ENCODE measurements around the gene TMEM108.

The TMEM108 gene

DNA sequence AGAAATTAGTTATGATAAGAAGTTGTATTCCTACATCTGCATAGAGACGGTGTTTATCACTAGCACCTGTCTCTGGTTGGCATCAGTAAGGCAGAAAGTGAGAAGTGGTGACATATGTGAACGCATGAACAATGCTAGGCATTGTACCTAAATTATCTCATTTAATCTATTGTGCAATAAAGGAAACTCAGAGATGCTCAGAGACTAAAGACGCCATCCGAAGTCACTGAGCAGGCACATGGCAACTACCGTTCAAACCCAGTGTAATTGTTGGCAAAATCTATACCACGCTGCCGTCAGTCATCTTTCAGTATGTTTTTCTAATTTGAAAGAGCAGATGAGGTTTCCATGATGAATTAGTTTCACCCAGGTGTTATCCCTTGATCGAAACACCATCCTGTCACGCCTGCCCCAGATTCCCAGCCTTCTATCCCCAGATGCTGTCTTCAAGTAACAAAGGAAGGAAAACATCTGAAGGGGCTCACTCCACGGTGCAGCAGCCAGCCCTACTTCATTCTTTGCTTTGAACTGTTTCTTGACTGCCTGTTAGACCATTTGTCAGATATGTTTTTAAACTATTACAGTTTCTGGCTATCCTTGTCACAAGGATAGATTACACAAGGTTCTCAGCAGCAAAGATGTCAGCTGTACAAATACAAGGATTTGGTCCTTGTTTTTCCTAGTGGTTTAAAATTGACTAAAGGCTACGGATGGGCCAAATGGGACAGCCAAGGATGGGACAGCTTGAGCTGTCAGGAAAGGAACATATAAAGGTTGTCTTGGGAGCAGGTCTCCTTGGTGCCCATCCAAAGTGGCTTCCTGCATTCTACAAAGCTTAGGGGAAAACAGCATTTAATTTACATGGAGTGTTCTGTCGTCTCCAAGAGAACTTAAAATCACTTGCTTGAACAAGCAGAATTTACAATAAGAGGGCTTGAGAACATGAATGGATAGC lies 99.1 kb downstream of the TMEM108 start:
- Histone ChIP-seq H3K27ac (ENCODE audit: low read depth, low read length) (no peak overlapping the region), H3K4me1 (ENCODE audit: control insufficient read depth, insufficient read depth, low read length, unreplicated experiment) (no peaks in the 10 kb centered on the region), H3K4me3 (ENCODE audit: low read depth, low read length) (no peak overlapping the region), H3K36me3 (ENCODE audit: insufficient read depth, low read length) (no peaks in the 10 kb centered on the region), H3K27me3 (ENCODE audit: insufficient read depth, low read length) (0 out of 2 replicates have a peak, but pooled peaks cover 11% of the 10 kb centered on the region), H2AFZ (ENCODE audit: low read length, unreplicated experiment) (no peak overlapping the region), H3K79me2 (ENCODE audit: control insufficient read depth, insufficient read depth, low read length, unreplicated experiment) (no peaks in the 10 kb centered on the region)

DNA sequence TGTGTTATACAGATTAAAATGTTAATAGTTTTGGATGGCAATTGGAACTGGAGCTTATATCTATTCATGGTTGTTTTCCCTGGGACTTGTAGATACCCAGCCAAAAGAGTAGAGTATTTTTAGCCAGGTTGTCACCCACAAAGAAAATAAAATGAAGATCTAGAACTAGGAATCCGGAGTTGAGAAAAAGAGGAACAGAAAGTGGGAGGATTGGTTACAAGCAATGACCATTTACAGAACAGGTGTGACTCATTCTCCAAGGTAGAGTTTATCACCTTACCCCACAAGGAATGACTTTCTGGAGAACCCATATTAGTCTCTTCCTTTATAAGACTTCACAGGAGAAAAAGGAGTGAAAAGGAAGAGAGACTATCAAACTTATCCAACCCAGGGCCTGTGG lies 99.8 kb downstream of the TMEM108 start:
- Histone ChIP-seq H3K79me2 (ENCODE audit: control insufficient read depth, insufficient read depth, low read length, unreplicated experiment) (no peaks in the 10 kb centered on the region), H3K36me3 (ENCODE audit: insufficient read depth, low read length) (no peaks in the 10 kb centered on the region), H3K27me3 (ENCODE audit: insufficient read depth, low read length) (0 out of 2 replicates have a peak, but pooled peaks cover 11% of the 10 kb centered on the region), H3K4me3 (ENCODE audit: low read depth, low read length) (no peak overlapping the region), H2AFZ (ENCODE audit: low read length, unreplicated experiment) (no peak overlapping the region), H3K27ac (ENCODE audit: low read depth, low read length) (no peak overlapping the region), H3K4me1 (ENCODE audit: control insufficient read depth, insufficient read depth, low read length, unreplicated experiment) (no peaks in the 10 kb centered on the region)

GRCh38 chr3:133152056-133152455 lies 113.9 kb downstream of the TMEM108 start:
- no peaks in the 10 kb centered on the region for H3K79me2 ChIP-seq (ENCODE audit: control insufficient read depth, insufficient read depth, low read length, unreplicated experiment)
- no peak overlapping the region for H3K27ac ChIP-seq (ENCODE audit: low read depth, low read length)
- H3K4me3 ChIP-seq (ENCODE audit: low read depth, low read length): no peak overlapping the region
- H3K36me3 ChIP-seq (ENCODE audit: insufficient read depth, low read length): no peaks in the 10 kb centered on the region
- H3K27me3 ChIP-seq (ENCODE audit: insufficient read depth, low read length): no peaks in the 10 kb centered on the region
- no peak overlapping the region for H2AFZ ChIP-seq (ENCODE audit: low read length, unreplicated experiment)
- no peaks in the 10 kb centered on the region for H3K4me1 ChIP-seq (ENCODE audit: control insufficient read depth, insufficient read depth, low read length, unreplicated experiment)

DNA sequence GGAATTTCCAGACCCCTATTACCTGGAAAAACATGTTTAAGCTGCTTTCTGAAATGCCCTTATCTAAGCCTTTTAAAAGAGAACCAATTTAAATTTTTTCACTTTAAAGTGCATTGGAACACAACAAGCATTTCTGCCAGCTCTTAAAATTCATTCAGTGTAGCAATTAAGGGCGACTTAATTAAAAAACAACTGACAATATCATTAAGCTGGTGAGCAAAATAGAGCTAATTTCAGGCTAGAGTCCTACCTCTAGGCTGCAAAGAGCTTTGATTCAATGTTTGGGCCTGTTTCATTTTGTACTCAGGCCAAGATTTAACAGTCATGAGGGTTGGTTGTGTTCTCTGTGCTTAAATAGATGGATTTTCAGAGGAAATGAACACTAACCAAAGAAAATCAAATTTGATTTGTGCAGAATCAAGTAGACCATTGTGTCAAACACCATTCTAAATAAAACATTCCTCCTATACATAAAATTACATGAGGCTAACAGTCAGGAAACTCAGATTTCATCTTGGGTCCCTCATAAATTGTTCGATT lies 114.6 kb downstream of the TMEM108 start:
- Histone ChIP-seq H3K79me2 (ENCODE audit: control insufficient read depth, insufficient read depth, low read length, unreplicated experiment) (no peaks in the 10 kb centered on the region), H3K27ac (ENCODE audit: low read depth, low read length) (no peak overlapping the region), H3K4me1 (ENCODE audit: control insufficient read depth, insufficient read depth, low read length, unreplicated experiment) (no peaks in the 10 kb centered on the region), H3K27me3 (ENCODE audit: insufficient read depth, low read length) (peaks cover 5% of the 10 kb centered on the region; the same call in 1 of the 2 replicates), H3K36me3 (ENCODE audit: insufficient read depth, low read length) (no peaks in the 10 kb centered on the region), H2AFZ (ENCODE audit: low read length, unreplicated experiment) (no peak overlapping the region), H3K4me3 (ENCODE audit: low read depth, low read length) (no peak overlapping the region)

- no peak overlapping the region for H3K4me3 ChIP-seq (ENCODE audit: low read depth, low read length)
- peaks cover 5% of the 10 kb centered on the region; the same call in 1 of the 2 replicates for H3K27me3 ChIP-seq (ENCODE audit: insufficient read depth, low read length)
- no peaks in the 10 kb centered on the region for H3K4me1 ChIP-seq (ENCODE audit: control insufficient read depth, insufficient read depth, low read length, unreplicated experiment)
- H3K27ac ChIP-seq (ENCODE audit: low read depth, low read length): no peak overlapping the region
- no peak overlapping the region for H2AFZ ChIP-seq (ENCODE audit: low read length, unreplicated experiment)
- H3K36me3 ChIP-seq (ENCODE audit: insufficient read depth, low read length): no peaks in the 10 kb centered on the region
- no peaks in the 10 kb centered on the region for H3K79me2 ChIP-seq (ENCODE audit: control insufficient read depth, insufficient read depth, low read length, unreplicated experiment)
Measured at GRCh38 chr3:133153382-133153781, 115.2 kb downstream of the TMEM108 start.

DNA sequence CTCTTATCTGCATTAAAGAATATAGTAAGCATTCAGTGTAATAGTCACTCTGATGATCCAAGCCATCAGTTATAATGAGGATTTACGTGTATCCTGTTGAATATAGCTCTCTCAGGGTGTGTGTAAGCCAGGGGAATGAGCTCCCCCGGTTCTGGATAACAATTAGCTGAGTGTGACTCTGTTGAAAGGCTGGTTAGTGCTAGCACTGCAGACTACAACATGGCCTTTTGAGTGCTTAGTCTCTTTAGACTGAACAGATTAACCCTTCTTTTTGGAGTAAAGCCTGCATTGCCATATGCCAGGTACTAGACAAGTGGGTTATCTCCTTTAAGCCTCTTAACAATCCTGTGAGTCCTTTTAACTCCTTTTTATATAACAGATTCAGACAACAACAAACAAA lies 119.5 kb downstream of the TMEM108 start:
- no peak overlapping the region for H2AFZ ChIP-seq (ENCODE audit: low read length, unreplicated experiment)
- H3K27ac ChIP-seq (ENCODE audit: low read depth, low read length): no peak overlapping the region
- H3K79me2 ChIP-seq (ENCODE audit: control insufficient read depth, insufficient read depth, low read length, unreplicated experiment): no peaks in the 10 kb centered on the region
- peaks cover 5% of the 10 kb centered on the region; the same call in 1 of the 2 replicates for H3K27me3 ChIP-seq (ENCODE audit: insufficient read depth, low read length)
- no peaks in the 10 kb centered on the region for H3K4me1 ChIP-seq (ENCODE audit: control insufficient read depth, insufficient read depth, low read length, unreplicated experiment)
- H3K4me3 ChIP-seq (ENCODE audit: low read depth, low read length): no peak overlapping the region
- H3K36me3 ChIP-seq (ENCODE audit: insufficient read depth, low read length): no peaks in the 10 kb centered on the region

DNA sequence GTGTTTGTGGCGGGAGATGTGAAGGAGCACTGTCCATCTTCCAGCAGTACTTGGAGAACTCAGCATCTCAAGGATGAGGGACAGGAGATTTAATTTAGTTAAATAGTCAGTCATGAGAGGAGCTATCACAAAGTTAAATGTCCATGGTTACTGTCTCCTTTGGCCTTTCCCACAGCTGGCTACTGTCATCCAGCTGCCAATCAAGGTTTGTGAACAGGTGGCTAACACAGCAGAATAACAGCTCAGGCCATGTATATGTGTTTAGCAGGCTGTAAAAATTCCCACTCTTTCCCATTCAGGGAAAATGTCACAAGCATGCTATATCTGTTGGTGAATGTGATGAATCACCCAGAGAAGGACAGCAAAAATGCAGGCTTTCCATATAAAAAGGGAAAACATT lies 120.5 kb downstream of the TMEM108 start:
- Histone ChIP-seq H3K36me3 (ENCODE audit: insufficient read depth, low read length) (no peaks in the 10 kb centered on the region), H3K79me2 (ENCODE audit: control insufficient read depth, insufficient read depth, low read length, unreplicated experiment) (no peaks in the 10 kb centered on the region), H3K27me3 (ENCODE audit: insufficient read depth, low read length) (peaks cover 6% of the 10 kb centered on the region; the same call in 1 of the 2 replicates), H3K4me1 (ENCODE audit: control insufficient read depth, insufficient read depth, low read length, unreplicated experiment) (no peaks in the 10 kb centered on the region), H2AFZ (ENCODE audit: low read length, unreplicated experiment) (no peak overlapping the region), H3K4me3 (ENCODE audit: low read depth, low read length) (no peak overlapping the region), H3K27ac (ENCODE audit: low read depth, low read length) (no peak overlapping the region)

GRCh38 chr3:133159498-133160475 lies 121.6 kb downstream of the TMEM108 start:
- H2AFZ ChIP-seq (ENCODE audit: low read length, unreplicated experiment): no peak overlapping the region
- no peaks in the 10 kb centered on the region for H3K79me2 ChIP-seq (ENCODE audit: control insufficient read depth, insufficient read depth, low read length, unreplicated experiment)

DNA sequence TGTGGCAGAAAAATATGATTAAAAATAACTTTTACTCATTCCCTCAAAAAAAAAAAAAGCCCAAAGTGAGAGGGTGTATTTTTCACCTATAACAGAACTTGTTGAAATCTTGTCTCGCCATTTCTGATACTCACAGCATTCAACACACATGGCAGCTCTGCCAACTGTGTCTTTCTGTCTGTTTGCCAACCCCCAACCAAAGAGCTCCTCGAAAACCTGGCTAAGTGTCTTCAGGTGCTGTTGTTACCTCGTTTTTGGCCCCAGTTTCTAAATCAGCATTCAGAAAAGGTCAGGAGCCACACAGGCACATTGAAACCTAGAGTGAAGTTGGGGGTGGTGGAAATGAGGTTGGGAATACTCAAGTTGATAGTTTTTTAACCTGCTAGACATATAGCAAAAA lies 123.5 kb downstream of the TMEM108 start:
- Histone ChIP-seq H3K27ac (ENCODE audit: low read depth, low read length) (no peak overlapping the region), H3K4me3 (ENCODE audit: low read depth, low read length) (no peak overlapping the region), H3K27me3 (ENCODE audit: insufficient read depth, low read length) (peaks cover 8% of the 10 kb centered on the region; the same call in 1 of the 2 replicates), H2AFZ (ENCODE audit: low read length, unreplicated experiment) (no peak overlapping the region), H3K4me1 (ENCODE audit: control insufficient read depth, insufficient read depth, low read length, unreplicated experiment) (no peaks in the 10 kb centered on the region), H3K79me2 (ENCODE audit: control insufficient read depth, insufficient read depth, low read length, unreplicated experiment) (no peaks in the 10 kb centered on the region), H3K36me3 (ENCODE audit: insufficient read depth, low read length) (no peaks in the 10 kb centered on the region)

More at GRCh38 chr3:133159498-133160475, 121.6 kb downstream of the TMEM108 start:
- Histone ChIP-seq H3K4me1 (ENCODE audit: control insufficient read depth, insufficient read depth, low read length, unreplicated experiment) (no peaks in the 10 kb centered on the region), H3K27ac (ENCODE audit: low read depth, low read length) (no peak overlapping the region), H3K36me3 (ENCODE audit: insufficient read depth, low read length) (no peaks in the 10 kb centered on the region), H3K27me3 (ENCODE audit: insufficient read depth, low read length) (peaks cover 8% of the 10 kb centered on the region; the same call in 1 of the 2 replicates), H3K4me3 (ENCODE audit: low read depth, low read length) (no peak overlapping the region)

- no peak overlapping the region for H2AFZ ChIP-seq (ENCODE audit: low read length, unreplicated experiment)
- H3K4me1 ChIP-seq (ENCODE audit: control insufficient read depth, insufficient read depth, low read length, unreplicated experiment): no peaks in the 10 kb centered on the region
- H3K27me3 ChIP-seq (ENCODE audit: insufficient read depth, low read length): peaks cover 8% of the 10 kb centered on the region; the same call in 1 of the 2 replicates
- no peaks in the 10 kb centered on the region for H3K79me2 ChIP-seq (ENCODE audit: control insufficient read depth, insufficient read depth, low read length, unreplicated experiment)
- no peak overlapping the region for H3K27ac ChIP-seq (ENCODE audit: low read depth, low read length)
- no peaks in the 10 kb centered on the region for H3K36me3 ChIP-seq (ENCODE audit: insufficient read depth, low read length)
- no peak overlapping the region for H3K4me3 ChIP-seq (ENCODE audit: low read depth, low read length)
Measured at GRCh38 chr3:133162265-133162664, 124.1 kb downstream of the TMEM108 start.
